IMR-90 (cell line): Measurements from ENCODE around the gene RHO. TPM values are rescaled to one million over a fixed set of nuclear protein-coding genes. Genes with fewer than 3 reads are reported as not detected.

ENCODE experiments used
- ATAC-seq: fragments of 200-7000 bp; cut with Tn5 transposase; 2 replicates; pipeline ENCODE4 v1.9.1; 2020; ENCODE audit warnings: low read depth, mild to moderate bottlenecking, moderate library complexity
- BruUV-seq: library from RNA; stranded (reverse); fragments of 400-500 nt; replicated peaks from 2 replicates; lab custom pipeline; 2021; lab: Mats Ljungman, UMichigan
- CTCF ChIA-PET: fragments of 300-600 bp; formaldehyde crosslinking; extraction: SDS; loops from one replicate; lab custom pipeline; 2021; ENCODE audit warnings: antibody characterized with exemption; lab: Yijun Ruan, JAX
- POLR2A ChIA-PET: fragments of 300-600 bp; sonication (Branson Sonifier 250); formaldehyde crosslinking; loops from one replicate; lab custom pipeline; 2022; ENCODE audit warnings: antibody characterized with exemption; ENCODE audit not compliant: unreplicated experiment; lab: Charles Lee
- DNase-seq: peaks from one replicate; pipeline ENCODE4 v3.0.0; 2013
- H2AFZ ChIP-seq: replicated peaks from 2 replicates; pipeline ENCODE3; 2013; ENCODE audit warnings: low read length, mild to moderate bottlenecking; ENCODE audit not compliant: poor library complexity
- H2AK5ac ChIP-seq: 2 replicates; pipeline ENCODE4 v1.6.1; 2013; ENCODE audit warnings: low read depth, low read length, inconsistent platforms
- H2AK9ac ChIP-seq: replicated peaks from 2 replicates; pipeline ENCODE3; 2013; ENCODE audit warnings: mild to moderate bottlenecking, low read depth, low read length, moderate library complexity; ENCODE audit not compliant: poor library complexity
- H2BK120ac ChIP-seq: 2 replicates; pipeline ENCODE4 v1.6.1; 2013; ENCODE audit warnings: low read depth, low read length, inconsistent platforms
- H2BK15ac ChIP-seq: 3 replicates; pipeline ENCODE4 v1.6.1; 2013; ENCODE audit warnings: low read depth, low read length, inconsistent platforms
- H2BK20ac ChIP-seq: 2 replicates; pipeline ENCODE4 v1.6.1; 2013; ENCODE audit warnings: low read depth, mild to moderate bottlenecking, inconsistent platforms, low read length, moderate library complexity
- H2BK5ac ChIP-seq: 2 replicates; pipeline ENCODE4 v1.6.1; 2013; ENCODE audit warnings: mild to moderate bottlenecking, low read depth, low read length, inconsistent platforms; ENCODE audit not compliant: poor library complexity, severe bottlenecking
- H3K14ac ChIP-seq: replicated peaks from 2 replicates; pipeline ENCODE4 v1.6.1; 2013; ENCODE audit warnings: low read depth, low read length, inconsistent platforms
- H3K18ac ChIP-seq: 2 replicates; pipeline ENCODE4 v1.6.1; 2013; ENCODE audit warnings: low read depth, low read length, control low read depth
- H3K23ac ChIP-seq: 2 replicates; pipeline ENCODE4 v1.6.1; 2013; ENCODE audit warnings: low read depth, low read length, inconsistent platforms
- H3K27ac ChIP-seq: 2 replicates; pipeline ENCODE4 v1.5.1; 2013; ENCODE audit warnings: mild to moderate bottlenecking, control low read depth, low read length; ENCODE audit not compliant: insufficient read depth
- H3K27me3 ChIP-seq: 2 replicates; pipeline ENCODE4 v1.6.1; 2013; ENCODE audit warnings: low read length; ENCODE audit not compliant: control insufficient read depth, insufficient read depth
- H3K36me3 ChIP-seq: 2 replicates; pipeline ENCODE4 v1.6.1; 2013; ENCODE audit warnings: low read length, mixed read lengths; ENCODE audit not compliant: control insufficient read depth, insufficient read depth
- H3K4ac ChIP-seq: 2 replicates; pipeline ENCODE4 v1.6.1; 2013; ENCODE audit warnings: low read depth, low read length, inconsistent platforms
- H3K4me1 ChIP-seq: 2 replicates; pipeline ENCODE4 v1.6.1; 2013; ENCODE audit warnings: low read length, mixed read lengths; ENCODE audit not compliant: control insufficient read depth, insufficient read depth
- H3K4me2 ChIP-seq: 2 replicates; pipeline ENCODE4 v1.6.1; 2013; ENCODE audit warnings: low read depth, mild to moderate bottlenecking, control low read depth, low read length, moderate library complexity
- H3K4me3 ChIP-seq: 2 replicates; pipeline ENCODE4 v1.5.1; 2013; ENCODE audit warnings: low read depth, mild to moderate bottlenecking, control low read depth, low read length, moderate library complexity; ENCODE audit not compliant: insufficient read depth
- H3K56ac ChIP-seq: 2 replicates; pipeline ENCODE4 v1.6.1; 2013; ENCODE audit warnings: low read length, inconsistent platforms; ENCODE audit not compliant: insufficient read depth; ENCODE audit errors: extremely low read depth
- H3K79me1 ChIP-seq, 2 experiments: 2 replicates each; pipeline ENCODE4 v1.6.1; 2013; ENCODE audit warnings: low read length in 2 of 2, inconsistent platforms in 1 of 2, low read depth in 1 of 2
- H3K9ac ChIP-seq: 2 replicates; pipeline ENCODE4 v1.6.1; 2013; ENCODE audit warnings: low read depth, low read length, control low read depth
- H3K9me1 ChIP-seq: 2 replicates; pipeline ENCODE4 v1.6.1; 2013; ENCODE audit warnings: low read length, inconsistent platforms; ENCODE audit not compliant: insufficient read depth
- H3K9me3 ChIP-seq: 2 replicates; pipeline ENCODE4 v1.6.1; 2013; ENCODE audit warnings: low read length; ENCODE audit not compliant: control insufficient read depth, insufficient read depth
- H4K20me1 ChIP-seq: 2 replicates; pipeline ENCODE4 v1.6.1; 2013; ENCODE audit warnings: low read length, inconsistent platforms; ENCODE audit not compliant: insufficient read depth
- H4K5ac ChIP-seq: 2 replicates; pipeline ENCODE4 v1.6.1; 2013; ENCODE audit warnings: mild to moderate bottlenecking, low read depth, low read length, control low read depth
- H4K8ac ChIP-seq, 2 experiments: 2 replicates each; pipeline ENCODE4 v1.6.1; 2013; ENCODE audit warnings: low read depth in 2 of 2, low read length in 2 of 2, control low read depth in 1 of 2, inconsistent platforms in 1 of 2
- H4K91ac ChIP-seq: 2 replicates; pipeline ENCODE4 v1.6.1; 2013; ENCODE audit warnings: low read depth, low read length, inconsistent platforms; ENCODE audit not compliant: insufficient read depth
- BHLHE40 ChIP-seq: fragments of 150-350 bp; IDR thresholded peaks from 2 replicates; pipeline ENCODE4 v1.6.1; 2016; ENCODE audit warnings: mild to moderate bottlenecking, low read depth, low read length
- CEBPB ChIP-seq: IDR thresholded peaks from 2 replicates; pipeline ENCODE4 v1.6.1; 2012; ENCODE audit warnings: low read depth, low read length, improper control_type of control experiment
- CHD1 ChIP-seq: IDR thresholded peaks from 2 replicates; pipeline ENCODE4 v1.6.1; 2012; ENCODE audit warnings: low read depth, low read length, improper control_type of control experiment
- CTCF ChIP-seq: conservative IDR thresholded peaks from 2 replicates; pipeline ENCODE4 v1.5.1; 2012; ENCODE audit warnings: mild to moderate bottlenecking, low read depth, low read length, improper control_type of control experiment
- ELK1 ChIP-seq: fragments of 150-350 bp; IDR thresholded peaks from 2 replicates; pipeline ENCODE4 v1.6.1; 2016; ENCODE audit warnings: low read depth, mild to moderate bottlenecking, low read length, moderate library complexity, borderline replicate concordance
- FOS ChIP-seq: fragments of 150-350 bp; IDR thresholded peaks from 2 replicates; pipeline ENCODE4 v1.6.1; 2016; ENCODE audit warnings: low read depth, low read length
- MAFK ChIP-seq: IDR thresholded peaks from 2 replicates; pipeline ENCODE4 v1.6.1; 2012; ENCODE audit warnings: low read depth, low read length, improper control_type of control experiment
- MAZ ChIP-seq: IDR thresholded peaks from 2 replicates; pipeline ENCODE4 v1.6.1; 2012; ENCODE audit warnings: low read depth, mild to moderate bottlenecking, low read length, improper control_type of control experiment, moderate library complexity, borderline replicate concordance
- MXI1 ChIP-seq: IDR thresholded peaks from 2 replicates; pipeline ENCODE4 v1.6.1; 2012; ENCODE audit warnings: low read depth, mild to moderate bottlenecking, low read length, moderate library complexity, borderline replicate concordance
- NFE2L2 ChIP-seq: fragments of 150-350 bp; IDR thresholded peaks from 2 replicates; pipeline ENCODE4 v1.6.1; 2016; ENCODE audit warnings: low read depth, mild to moderate bottlenecking, low read length
- POLR2A ChIP-seq: IDR thresholded peaks from 2 replicates; pipeline ENCODE4 v1.6.1; 2012; ENCODE audit warnings: mild to moderate bottlenecking, low read depth, low read length
- RAD21 ChIP-seq: IDR thresholded peaks from 2 replicates; pipeline ENCODE4 v1.6.1; 2012; ENCODE audit warnings: low read length, improper control_type of control experiment
- RCOR1 ChIP-seq: IDR thresholded peaks from 2 replicates; pipeline ENCODE4 v1.6.1; 2012; ENCODE audit warnings: mild to moderate bottlenecking, low read length, improper control_type of control experiment; ENCODE audit not compliant: insufficient replicate concordance
- RFX5 ChIP-seq: IDR thresholded peaks from 2 replicates; pipeline ENCODE4 v1.8.0; 2012; ENCODE audit warnings: low read depth, mild to moderate bottlenecking, low read length, moderate library complexity
- SMC3 ChIP-seq: fragments of 150-350 bp; IDR thresholded peaks from 2 replicates; pipeline ENCODE4 v1.6.1; 2016; ENCODE audit warnings: low read depth, mild to moderate bottlenecking, antibody characterized with exemption, low read length, moderate library complexity
- USF2 ChIP-seq: fragments of 150-350 bp; IDR thresholded peaks from 2 replicates; pipeline ENCODE4 v1.6.1; 2017; ENCODE audit warnings: mild to moderate bottlenecking, antibody characterized with exemption, low read length, low read depth
- WGBS, 2 experiments: methylation state at CpG; one replicate each; pipeline versions ENCODE4 v1.1.5 to v1.1.7; 2013; ENCODE audit warnings: missing lambda C conversion rate in 2 of 2; ENCODE audit not compliant: insufficient read length in 1 of 2; ENCODE audit errors: extremely low coverage in 2 of 2; 5-methylcytosine and 5-hydroxymethylcytosine counted together
- dilution Hi-C: fragments of 300-500 bp; cut with HindIII; formaldehyde crosslinking; loops from one replicate; pipeline ENCODE4 v1.14.3; 2018; ENCODE audit warnings: low sequenced_read_pairs; ENCODE audit not compliant: unreplicated experiment
- in situ Hi-C: fragments of 300-500 bp; cut with MboI; formaldehyde crosslinking; loops from 3 replicates; pipeline ENCODE4 v1.14.3; 2019; ENCODE audit warnings: low sequenced_read_pairs, inconsistent platforms, mixed read lengths
- intact Hi-C: fragments of 100-400 bp; cut with micrococcal nuclease; formaldehyde crosslinking; loops from 2 replicates; pipeline ENCODE4 v1.10.0; 2022
- polyA plus RNA-seq, 3 experiments: library from polyadenylated mRNA; depleted of rRNA; stranded (reverse); fragments of >200 nt; gene quantifications; 2 replicates each; pipeline ENCODE4 v1.2.3, GENCODE V29; 2012; ENCODE audit warnings: low replicate concordance in 1 of 3
- total RNA-seq: library from RNA; depleted of rRNA; stranded (reverse); fragments of >200 nt; gene quantifications from 2 replicates; pipeline ENCODE4 v1.2.3, GENCODE V29; 2012

Gene RHO
- total and polyA plus RNA-seq, 2 of the 4 experiments (the other 2 are of a cell fraction): not detected

- no peak overlapping the region for H4K5ac ChIP-seq
- no peak overlapping the region for H4K8ac ChIP-seq
- no peak overlapping the region for H3K56ac ChIP-seq
- ChIA-PET CTCF (no interaction called here), POLR2A (no interaction called here)
- no peak overlapping the region for H2AK9ac ChIP-seq
- no peak overlapping the region for H2BK15ac ChIP-seq
- no peak overlapping the region for H2AFZ ChIP-seq
- H3K18ac ChIP-seq: no peak overlapping the region
- H3K4ac ChIP-seq: no peak overlapping the region
- H3K36me3 ChIP-seq: no peaks in the 10 kb centered on the region
- in situ Hi-C loops: no loop called here
- dilution Hi-C loops: no loop called here
- H3K4me1 ChIP-seq: no peaks in the 10 kb centered on the region
- no peak overlapping the region for H2BK120ac ChIP-seq
- no peak overlapping the region for H4K91ac ChIP-seq
- intact Hi-C loops: no loop called here
- no peaks in the 10 kb centered on the region for H3K9me3 ChIP-seq
- H3K4me3 ChIP-seq: no peak overlapping the region
- H3K23ac ChIP-seq: no peak overlapping the region
- H3K9ac ChIP-seq: no peak overlapping the region
- no peak overlapping the region for H2BK20ac ChIP-seq
- no peak for DNase-seq
- 0 out of 2 replicates have a peak, but pooled peaks cover under 1% of the 10 kb centered on the region for H3K9me1 ChIP-seq
- BruUV-seq: no TSS peak
- no peak overlapping the region for H2BK5ac ChIP-seq
- H2AK5ac ChIP-seq: 0 out of 2 replicates have a peak overlapping the region, but pooled peaks have one; percentile 2
- no peaks in the 10 kb centered on the region for H3K79me1 ChIP-seq
- no peak overlapping the region for H3K14ac ChIP-seq
- no peak for TF ChIP-seq BHLHE40
- no peak for TF ChIP-seq CTCF
- TF ChIP-seq POLR2A: no peak
- no peak for TF ChIP-seq FOS
- no peak for TF ChIP-seq RCOR1
- TF ChIP-seq ELK1: no peak
- TF ChIP-seq RAD21: no peak
- no peak for TF ChIP-seq MXI1
- TF ChIP-seq USF2: no peak
- no peak for TF ChIP-seq RFX5
- no peak for TF ChIP-seq NFE2L2
- TF ChIP-seq CHD1: no peak
- TF ChIP-seq SMC3: no peak
- TF ChIP-seq MAZ: no peak
- no peak for TF ChIP-seq CEBPB
- no peak for TF ChIP-seq MAFK
- 73% methylated on average over 9 of the region's 9 CpGs; no CpG with 5 or more reads in 1 of the 2 experiments for WGBS, 2 experiments
- H4K20me1 ChIP-seq: no peaks in the 10 kb centered on the region
- no peak overlapping the region for H3K4me2 ChIP-seq
- H3K27me3 ChIP-seq: no peaks in the 10 kb centered on the region
- ATAC-seq: no peak
- H3K27ac ChIP-seq: no peak overlapping the region
Measured at GRCh38 chr3:129543999-129544398, 15.6 kb downstream of the RHO start.
